ENCODE results near the gene PLCD1.
"Not testable (repeated sequence)": the region's sequence is repeated elsewhere in the genome, so short reads cannot be mapped to it uniquely, and the experiment has no call there.

GRCh38 chr3:37972056-37972455, 57.4 kb downstream of the PLCD1 start:
- TF ChIP-seq CTCF (IDR thresholded peaks at IDR 0.05; ENCODE audit: insufficient read depth, low read depth, low read length); EZH2 (IDR thresholded peaks at IDR 0.05; ENCODE audit: insufficient read depth, low read length): not testable (repeated sequence)
